Measurements from ENCODE around the gene DUSP3. TPM values are rescaled to one million over a fixed set of nuclear protein-coding genes. Genes with fewer than 3 reads are reported as not detected.
"Not testable (repeated sequence)": the region's sequence is repeated elsewhere in the genome, so short reads cannot be mapped to it uniquely, and the experiment has no call there.

DUSP3 gene
- total RNA-seq, 1 experiment from 2014 or later = 37.3 TPM

DNA sequence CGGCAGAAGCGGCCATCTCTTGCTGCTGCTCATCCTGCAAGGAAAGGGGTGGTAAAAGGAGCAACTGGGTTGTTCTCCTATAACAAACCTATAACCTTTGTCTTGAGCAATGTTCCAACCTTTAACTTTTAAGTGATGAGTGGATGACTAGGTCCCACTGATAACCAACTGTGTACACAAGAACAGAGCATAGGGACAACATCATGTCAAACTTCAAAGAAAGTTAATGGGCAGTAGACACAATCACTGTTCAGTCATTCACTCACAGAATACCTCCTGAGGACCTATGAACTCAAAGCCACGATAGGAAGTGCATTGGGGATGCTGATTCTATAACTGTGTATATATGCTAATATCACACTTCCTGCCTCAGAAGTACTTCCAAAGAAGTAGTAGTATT is 23.1 kb upstream of the DUSP3 start:
- no peak for DNase-seq (ENCODE audit: low spot score)

DNA sequence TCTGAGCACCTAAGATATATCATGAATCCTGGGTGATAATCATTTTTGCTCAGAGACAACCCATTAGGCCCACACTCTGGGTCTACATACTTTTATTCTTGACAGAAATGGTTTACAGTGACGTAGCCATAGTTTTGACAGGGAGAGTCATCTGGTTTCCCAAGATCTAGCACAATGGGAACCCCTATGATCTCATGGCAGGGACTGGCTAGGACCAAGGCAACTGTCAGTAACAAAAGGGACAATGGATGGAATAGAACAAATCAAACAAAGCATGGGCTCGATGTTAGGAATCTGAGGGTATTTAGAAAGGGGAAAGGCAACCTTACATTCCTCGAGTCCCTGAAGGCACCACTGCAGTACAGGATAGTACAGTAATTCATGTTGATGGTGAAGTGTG is 22.0 kb upstream of the DUSP3 start:
- no peak for DNase-seq (ENCODE audit: low spot score)

DNA sequence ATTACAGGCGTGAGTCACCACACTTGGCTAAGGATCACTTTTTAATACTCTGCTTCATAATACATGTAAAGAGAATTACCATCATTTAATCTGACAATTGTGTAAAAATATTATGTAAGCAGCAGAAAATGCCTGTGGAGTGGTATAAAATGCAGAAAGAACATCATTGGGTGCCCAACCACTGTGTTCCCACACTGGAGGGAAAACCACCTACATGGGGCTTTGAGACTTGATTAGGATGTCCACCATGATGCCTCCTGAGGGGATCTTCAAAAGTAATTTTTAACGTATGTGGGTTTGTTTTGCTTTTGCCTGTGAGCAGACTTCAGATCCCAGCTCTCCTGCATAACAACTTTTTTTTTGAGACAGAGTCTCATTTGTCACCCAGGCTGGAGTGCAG is 20.3 kb upstream of the DUSP3 start:
- DNase-seq (ENCODE audit: low spot score) = no peak

DNA sequence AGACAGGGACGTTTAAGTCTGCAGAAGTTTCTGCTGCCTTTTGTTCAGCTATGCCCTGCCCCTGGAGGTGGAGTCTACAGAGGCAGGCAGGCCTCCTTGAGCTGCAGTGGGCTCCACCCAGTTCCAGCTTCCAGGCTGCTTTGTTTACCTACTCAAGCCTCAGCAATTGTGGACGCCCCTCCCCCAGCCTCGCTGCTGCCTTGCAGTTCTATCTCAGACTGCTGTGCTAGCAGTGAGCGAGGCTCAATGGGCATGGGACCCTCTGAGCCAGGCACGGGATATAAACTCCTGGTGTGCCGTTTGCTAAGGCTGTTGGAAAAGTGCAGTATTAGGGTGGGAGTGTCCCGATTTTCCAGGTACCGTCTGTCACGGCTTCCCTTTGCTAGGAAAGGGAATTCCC is 19.2 kb upstream of the DUSP3 start:
- DNase-seq (ENCODE audit: low spot score) = not testable (repeated sequence)

DNA sequence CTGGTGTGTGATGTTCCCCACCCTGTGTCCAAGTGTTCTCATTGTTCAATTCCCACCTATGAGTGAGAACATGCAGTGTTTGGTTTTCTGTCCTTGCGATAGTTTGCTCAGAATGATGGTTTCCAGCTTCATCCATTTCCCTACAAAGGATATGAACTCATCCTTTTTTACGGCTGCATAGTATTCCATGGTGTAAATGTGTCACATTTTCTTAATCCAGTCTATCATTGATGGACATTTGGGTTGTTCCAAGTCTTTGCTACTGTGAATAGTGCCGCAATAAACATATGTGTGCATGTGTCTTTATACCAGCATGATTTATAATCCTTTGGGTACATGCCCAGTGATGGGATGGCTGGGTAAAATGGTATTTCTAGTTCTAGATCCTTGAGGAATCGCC is 13.9 kb upstream of the DUSP3 start:
- not testable (repeated sequence) for DNase-seq (ENCODE audit: low spot score)

DNA sequence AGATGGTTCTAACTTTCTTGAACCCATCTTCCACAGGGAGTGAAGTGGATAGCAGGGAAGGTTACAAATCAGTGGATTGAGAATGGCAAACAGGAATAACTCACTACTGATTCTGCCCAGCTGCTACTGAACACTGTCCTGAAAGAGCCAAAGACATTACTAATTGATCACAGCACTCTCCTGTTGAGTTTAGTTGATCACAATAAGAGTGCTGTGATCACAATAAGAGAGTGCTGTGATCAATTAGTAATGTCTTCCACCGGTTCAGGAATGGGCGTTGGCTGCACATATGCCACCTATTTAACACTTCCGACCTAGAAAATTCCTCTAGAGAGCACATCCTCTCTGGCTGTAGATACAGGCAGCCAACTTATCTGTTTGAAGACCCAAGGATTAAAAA is 12.8 kb upstream of the DUSP3 start:
- peak; percentile 48 for DNase-seq (ENCODE audit: low spot score)

DNA sequence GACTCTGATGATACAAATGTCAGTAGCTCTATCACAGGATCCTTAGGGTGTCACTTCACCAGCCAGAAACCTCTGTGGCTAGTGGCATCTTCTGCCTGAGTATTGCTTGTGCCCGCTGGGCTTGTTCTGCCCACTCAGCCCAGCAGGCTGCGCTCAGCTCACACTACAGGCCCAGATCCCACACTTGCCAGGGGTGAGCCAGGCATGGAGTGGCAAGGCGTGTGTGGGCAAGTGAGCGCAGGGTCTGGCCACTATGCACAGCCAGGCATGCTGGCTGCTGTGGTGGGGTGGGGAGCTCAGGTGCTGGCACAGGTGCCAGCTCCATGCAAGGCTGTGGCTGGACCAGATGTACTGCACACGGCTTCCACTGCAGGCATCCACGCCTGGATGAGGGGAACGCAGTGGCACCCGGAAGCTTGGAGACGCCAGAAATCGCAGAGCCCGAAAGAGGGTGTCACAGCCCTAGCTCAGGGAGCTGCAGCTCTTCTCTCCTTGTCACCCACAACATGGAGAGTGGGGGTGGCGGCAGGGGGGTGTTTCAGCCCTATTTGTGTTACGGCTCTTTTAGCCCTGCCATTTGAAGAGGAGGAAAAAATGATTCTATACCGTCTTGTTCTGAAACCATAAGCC is 11.6 kb upstream of the DUSP3 start:
- no peak for DNase-seq (ENCODE audit: low spot score)

DNA sequence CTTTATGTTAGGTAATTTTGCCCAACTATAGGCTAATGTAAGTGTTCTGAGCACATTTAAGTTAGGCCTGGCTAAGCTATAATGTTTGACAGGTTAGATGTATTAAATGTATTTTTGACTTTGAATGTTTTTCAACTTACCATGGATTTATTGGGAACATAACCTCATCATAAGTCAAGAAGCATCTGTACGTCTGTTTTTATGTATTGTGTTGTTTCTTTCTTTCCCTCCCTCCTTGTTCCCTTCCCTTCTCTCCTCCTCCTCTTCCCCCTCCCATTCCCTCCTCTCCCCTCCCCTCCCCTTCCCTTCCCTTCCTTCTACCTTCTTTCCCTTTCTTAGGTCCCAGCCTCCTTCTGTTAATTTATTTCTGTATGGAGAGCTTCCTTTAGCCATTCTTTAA is 10.7 kb upstream of the DUSP3 start:
- DNase-seq (ENCODE audit: low spot score) = no peak

DNA sequence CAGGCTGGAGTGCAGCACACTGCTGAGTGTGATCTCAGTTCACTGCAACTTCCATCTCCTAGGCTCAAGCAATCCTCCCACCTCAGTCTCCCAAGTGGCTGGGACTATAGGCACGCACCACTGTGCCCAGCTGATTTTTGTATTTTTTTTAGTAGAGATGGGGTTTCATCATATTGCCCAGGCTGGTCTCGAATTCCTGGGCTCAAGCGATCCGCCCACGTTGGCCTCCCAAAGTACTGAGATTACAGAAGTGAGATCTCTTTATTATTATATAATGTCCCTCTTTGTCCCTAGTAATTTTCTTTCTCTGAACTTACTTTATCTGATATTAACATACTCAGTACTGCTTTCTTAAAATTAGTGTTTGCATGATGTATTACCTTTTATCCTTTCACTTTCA is 9.8 kb upstream of the DUSP3 start:
- DNase-seq (ENCODE audit: low spot score) = no peak

DNA sequence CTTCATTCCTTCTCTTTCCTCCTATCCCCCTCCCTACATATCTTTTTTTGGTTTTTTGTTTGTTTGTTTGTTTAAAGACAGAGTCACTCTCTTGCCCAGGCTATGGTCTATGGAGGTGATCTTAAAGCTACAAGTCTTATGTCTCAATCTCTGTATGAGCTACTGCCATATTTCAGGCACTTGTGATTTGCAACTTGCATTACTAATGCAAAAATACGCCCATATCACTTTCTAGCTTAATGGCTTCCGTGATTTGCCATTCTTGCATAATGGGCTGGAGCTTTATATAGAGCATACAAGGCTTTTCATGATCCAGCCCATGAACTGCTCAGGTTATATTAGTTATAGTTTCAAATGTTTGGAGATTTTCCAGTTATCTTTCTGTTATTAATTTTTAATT is 9.0 kb upstream of the DUSP3 start:
- no peak for DNase-seq (ENCODE audit: low spot score)

DNA sequence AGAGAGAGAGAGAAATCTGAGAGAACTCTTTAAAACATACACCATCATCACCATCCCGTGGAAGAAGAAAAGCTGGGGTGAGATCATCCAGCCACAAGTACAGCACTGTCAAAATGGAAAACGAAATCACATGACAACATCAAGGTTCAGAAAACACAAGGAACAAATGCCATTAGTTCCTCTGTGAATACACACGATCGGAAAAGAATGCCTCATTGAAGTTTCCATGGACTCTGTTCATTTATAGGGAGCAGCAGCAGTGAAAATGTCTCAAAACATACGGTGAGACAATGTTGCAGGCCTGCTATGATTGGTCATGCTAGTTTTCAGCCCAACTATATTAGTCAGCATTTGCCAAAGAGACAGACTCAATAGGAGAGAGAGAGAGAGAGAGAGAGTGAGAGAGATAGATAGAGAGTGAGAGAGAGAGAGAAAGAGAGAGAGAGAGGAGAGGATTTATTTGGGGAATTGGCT is 5.9 kb upstream of the DUSP3 start:
- DNase-seq (ENCODE audit: low spot score) = no peak

DNA sequence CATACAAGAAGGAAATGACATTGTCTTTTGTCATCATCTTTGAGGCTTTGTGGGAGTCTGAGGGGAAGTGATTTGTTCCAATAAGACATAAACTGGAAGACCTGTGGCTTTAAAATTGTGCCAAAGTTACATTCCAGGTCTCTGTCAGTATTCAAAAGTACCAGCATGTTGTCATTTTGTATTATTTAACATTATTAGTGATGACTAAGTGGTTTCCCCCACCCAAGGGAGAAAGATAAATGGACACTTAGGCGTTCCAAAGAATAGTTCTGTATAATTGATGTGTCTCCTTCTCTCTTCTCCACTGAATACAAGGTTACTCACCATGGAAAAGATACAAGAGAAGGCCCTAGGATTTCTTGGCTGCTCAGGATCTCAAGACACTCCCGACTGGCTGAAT is 5.3 kb upstream of the DUSP3 start:
- DNase-seq (ENCODE audit: low spot score) = no peak

DNA sequence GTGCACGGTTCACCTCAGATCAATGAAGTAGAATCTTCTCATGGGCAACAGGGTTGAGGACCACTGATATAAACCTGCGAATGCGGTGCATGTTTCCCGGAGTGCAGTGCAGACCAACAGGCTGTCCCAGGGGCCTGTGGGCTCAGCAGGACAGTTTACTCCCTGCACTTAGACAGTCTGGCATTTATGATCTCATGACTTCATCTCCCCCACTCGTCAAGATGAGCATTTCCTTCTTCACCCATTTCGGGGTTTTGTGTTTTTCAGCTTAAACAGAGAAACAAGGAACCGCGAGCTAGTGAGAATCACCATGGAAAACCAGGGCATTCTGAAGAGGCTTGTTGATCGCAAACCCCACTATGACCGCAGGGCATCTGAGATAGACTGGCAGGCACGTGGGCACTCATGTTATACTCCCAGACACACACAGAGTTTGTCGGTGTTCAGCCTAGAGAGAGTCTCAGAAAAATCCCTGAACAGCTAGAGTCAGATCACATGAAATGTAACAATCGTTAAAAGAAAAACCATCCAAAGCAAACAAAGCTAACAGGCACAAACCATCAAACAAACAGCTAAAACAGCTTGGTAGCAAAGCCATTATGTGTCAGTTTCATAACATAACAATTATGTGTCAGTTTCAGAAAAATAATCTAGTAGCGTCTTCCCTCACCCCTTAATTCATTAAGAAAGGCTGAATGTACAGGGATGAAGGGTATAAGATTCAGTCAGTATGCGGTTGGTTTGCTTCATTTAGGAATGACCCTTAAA is 4.3 kb upstream of the DUSP3 start:
- no peak for DNase-seq (ENCODE audit: low spot score)

DNA sequence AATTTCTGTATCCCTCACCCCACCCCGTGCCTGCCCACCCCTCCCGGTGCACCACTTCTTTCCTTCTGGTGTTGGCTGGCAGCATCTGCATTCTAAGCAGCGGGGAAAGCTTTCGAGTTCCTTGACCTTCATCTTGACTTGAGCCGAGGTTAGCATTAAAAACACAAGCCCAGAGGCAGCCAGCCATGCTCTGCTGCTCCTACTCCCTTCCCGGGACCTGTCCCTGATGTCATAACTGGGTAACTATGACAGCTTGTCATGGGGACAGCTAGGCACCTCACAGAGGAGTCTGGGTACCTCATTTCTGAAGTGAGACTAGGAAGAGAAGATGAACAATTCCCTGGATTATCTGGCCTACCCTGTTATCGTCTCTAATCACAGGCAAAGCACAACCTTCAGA is 1.4 kb upstream of the DUSP3 start, which contains the start of gene CFAP97D1:
Gene CFAP97D1, plus strand, starts transcription at position 301 of the 400 bp plus-strand sequence. Its CDS starts 28 bp downstream, at position 329.
- no peak for DNase-seq (ENCODE audit: low spot score)

DNA sequence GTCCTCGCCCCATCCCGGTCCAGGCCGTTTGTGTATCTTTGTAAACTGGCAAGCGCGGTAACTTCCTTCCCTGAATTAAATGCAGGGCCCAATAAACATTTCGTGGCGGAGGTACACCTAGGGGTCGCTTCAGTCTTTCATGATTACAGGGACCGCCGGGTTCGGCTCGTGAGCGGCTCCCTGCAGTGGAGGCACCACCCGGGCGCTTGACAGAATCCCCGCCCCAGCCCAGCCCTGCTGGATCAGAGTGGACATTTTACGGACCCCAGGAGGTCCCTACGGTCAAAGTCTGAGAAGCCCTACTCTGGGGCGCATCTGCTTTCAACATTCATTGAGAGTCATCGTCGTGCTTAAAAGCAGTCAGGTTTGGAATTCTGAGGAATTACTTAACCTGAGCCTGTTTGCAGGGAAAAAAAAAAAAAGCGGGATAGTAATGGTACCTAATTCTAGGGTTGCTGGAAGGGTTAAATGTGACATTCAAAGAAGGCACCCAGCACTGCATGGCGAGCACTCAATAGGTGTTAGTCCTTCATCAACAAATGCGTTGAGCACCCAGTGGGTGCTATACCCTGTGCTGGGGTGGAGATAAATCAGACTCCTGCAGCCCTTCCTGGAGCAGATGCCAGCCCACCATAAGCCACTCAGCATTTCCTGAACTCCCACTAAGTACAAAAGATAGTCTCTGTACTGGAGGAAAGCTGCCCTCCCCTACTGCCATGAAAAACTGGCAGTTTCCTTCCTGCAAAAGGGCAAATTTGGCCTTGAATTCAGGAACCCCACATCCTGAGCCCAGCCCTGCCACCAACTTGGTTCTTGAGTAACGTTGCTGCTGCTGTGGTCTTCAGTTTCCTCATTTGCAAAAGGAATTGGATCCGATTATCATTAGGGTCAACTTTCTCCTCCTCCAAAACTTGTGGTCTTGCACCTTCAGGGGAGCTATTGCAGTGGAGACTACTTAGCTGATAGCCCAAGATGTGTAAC is 658 bp upstream of the DUSP3 start:
- no peak for DNase-seq (ENCODE audit: low spot score)

DNA sequence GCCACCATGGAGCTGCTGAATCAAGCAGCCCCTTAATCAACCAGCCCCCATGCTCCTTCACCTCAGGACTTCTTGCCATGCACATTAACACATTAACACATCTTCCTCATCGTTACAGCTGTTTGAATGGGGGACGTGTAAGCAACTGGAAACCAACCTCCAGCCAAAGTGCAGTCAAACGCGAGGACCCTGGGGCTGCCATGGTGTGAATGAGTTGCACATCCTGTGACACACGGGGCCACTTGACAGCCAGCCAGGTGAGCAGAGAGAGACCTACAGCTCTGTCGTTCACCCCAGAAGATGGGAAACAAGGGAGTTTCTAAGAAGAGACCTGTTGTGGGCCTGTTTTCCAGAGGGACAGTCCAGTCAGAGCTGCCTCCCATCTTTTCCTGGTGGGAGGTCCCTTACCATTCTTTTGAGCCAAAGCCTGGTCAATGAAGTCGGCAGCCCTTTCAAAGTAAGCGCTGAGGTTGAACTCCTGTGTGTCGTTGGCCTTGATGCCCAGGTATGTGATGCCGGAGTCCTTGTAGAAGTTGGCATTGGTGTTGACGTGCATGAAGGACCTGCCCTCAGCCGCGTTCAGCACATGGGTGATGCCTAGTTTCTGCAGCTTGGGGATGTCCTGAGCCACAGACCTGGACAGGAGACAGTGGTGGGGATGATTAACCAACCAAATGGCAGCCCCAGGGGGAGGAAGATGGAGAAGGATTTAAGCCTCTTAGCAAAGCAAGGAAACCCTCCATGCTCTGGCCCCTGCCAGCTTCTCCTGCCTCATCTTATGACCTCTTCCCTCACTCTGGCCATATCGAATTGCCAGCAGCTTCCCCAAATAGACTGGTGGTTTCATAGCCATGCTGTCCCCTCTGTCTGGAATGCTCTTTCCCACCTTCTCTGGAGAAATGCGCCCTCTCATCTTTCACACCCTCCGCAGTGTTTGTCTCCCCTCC is 4.2 kb downstream of the DUSP3 start:
- DNase-seq (ENCODE audit: low spot score) = no peak

DNA sequence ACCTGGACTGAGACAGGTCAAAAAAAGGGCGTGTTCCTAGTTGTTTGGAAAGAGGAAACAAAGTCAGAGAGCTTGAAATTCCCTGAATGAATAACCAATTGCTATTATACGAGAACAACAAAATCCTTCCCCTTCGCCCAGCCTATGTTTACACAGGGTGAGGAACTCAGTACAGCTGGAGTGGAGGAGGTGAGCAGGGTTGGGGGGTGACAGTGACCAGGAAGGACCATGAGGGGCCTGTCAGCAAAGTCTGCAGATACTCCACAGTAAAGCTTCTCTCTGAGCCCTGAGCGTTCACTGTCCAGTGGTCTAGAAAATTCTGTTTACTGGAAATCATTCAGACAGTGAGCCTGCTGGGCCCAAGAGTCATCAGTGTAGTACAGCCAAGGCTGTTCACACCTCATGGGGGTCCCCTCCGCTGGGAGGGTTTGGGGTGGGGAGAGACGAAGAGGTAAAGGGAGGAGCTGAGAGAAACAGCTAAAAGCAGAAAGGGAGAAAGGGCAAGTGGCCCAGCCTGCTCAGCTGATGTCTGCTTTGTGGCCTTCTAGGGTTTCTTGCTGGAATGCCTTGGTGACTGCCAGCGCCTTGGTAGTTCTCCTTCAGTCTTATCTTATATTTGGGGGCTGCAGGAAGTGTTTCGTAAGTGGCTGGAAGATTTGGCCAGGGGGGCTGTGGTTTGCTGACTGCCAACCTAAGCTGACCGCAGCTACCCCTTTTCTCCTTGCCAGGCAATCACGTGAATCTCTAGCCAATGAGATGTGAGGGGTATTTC is 5.7 kb downstream of the DUSP3 start:
- no peak for DNase-seq (ENCODE audit: low spot score)

DNA sequence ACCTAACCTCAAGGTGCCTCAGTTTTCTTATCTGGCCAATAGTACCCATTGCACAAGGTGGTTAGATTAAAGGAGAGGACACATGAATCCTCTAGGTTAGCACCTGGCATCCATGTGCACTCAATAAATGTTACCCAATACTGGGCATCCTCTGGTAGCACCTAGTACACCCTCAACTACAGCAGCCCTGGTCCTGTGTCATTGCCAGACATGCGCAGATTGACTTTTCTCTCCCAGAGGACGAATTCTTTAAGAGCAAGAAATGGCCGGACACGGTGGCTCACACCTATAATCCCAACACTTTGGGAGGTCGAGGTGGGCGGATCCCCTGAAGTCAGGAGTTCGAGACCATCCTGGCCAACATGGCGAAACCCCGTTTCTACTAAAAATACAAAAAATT is 7.3 kb downstream of the DUSP3 start:
- no peak for DNase-seq (ENCODE audit: low spot score)

DNA sequence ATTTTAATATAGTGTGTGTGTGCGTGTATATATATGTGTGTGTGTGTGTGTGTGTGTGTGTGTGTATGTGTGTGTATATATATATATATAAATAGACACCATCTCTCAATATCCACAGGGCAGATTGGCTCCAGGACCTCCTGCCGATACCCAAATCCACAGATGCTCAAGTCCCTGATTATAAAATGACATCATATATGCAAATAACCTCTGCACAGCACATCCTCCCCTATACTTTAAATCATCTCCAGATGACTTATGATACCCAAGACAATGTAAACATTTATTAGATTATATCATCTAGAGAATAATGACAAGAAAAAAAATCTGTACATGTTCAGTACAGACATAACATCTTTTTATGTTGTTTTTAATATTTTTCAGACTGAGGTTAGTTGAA is 7.8 kb downstream of the DUSP3 start:
- no peak for DNase-seq (ENCODE audit: low spot score)

DNA sequence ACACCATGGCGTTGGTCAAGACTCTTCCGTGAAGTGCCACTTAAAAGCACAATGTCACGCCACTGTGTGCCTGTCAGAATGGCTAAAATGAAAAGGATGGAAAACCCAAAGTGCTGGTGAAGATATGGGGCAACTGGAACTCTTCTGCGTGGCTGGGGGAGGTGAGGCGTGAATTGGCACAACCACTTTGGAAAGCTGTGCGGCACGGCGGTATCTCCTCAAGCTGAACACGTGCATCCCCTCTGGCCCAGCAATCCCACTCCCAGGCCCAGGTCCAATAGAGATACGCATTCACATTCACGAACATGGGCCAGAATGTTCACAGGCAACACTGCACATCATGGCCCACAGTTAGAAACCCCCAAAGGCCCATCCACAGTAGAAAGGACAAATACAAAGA is 8.9 kb downstream of the DUSP3 start:
- no peak for DNase-seq (ENCODE audit: low spot score)

All from H4 (cell line).